WTC11 (cell line): ENCODE data around the gene ADCY5.

Experiments
- ATF2 ChIP-seq: sonication (generic); formaldehyde crosslinking; IDR thresholded peaks from 2 replicates; pipeline ENCODE4 v1.8.1; 2022; ENCODE audit warnings: low read depth, missing genetic modification reagents, borderline replicate concordance
- FOXK1 ChIP-seq: sonication (generic); formaldehyde crosslinking; IDR thresholded peaks from 2 replicates; pipeline ENCODE4 v1.8.0; 2022; ENCODE audit warnings: mild to moderate bottlenecking, moderate library complexity, missing genetic modification reagents
- MAX ChIP-seq: sonication (generic); formaldehyde crosslinking; IDR thresholded peaks from 2 replicates; pipeline ENCODE4 v1.8.0; 2022; ENCODE audit warnings: mild to moderate bottlenecking, missing genetic modification reagents
- NFYB ChIP-seq: sonication (generic); formaldehyde crosslinking; conservative IDR thresholded peaks from 2 replicates; pipeline ENCODE4 v1.8.0; 2022; ENCODE audit warnings: low read depth, missing genetic modification reagents
- NR3C1 ChIP-seq: sonication (generic); formaldehyde crosslinking; conservative IDR thresholded peaks from 2 replicates; pipeline ENCODE4 v1.8.1; 2023; ENCODE audit warnings: low read depth, mild to moderate bottlenecking, missing genetic modification reagents
- SMAD3 ChIP-seq: sonication (generic); formaldehyde crosslinking; IDR thresholded peaks from 2 replicates; pipeline ENCODE4 v1.8.0; 2022; ENCODE audit warnings: missing genetic modification reagents, mild to moderate bottlenecking, borderline replicate concordance
- TEAD4 ChIP-seq: sonication (generic); formaldehyde crosslinking; IDR thresholded peaks from 2 replicates; pipeline ENCODE4 v1.8.0; 2022; ENCODE audit warnings: mild to moderate bottlenecking, missing genetic modification reagents
- ZBTB21 ChIP-seq: sonication (generic); formaldehyde crosslinking; IDR thresholded peaks from 2 replicates; pipeline ENCODE4 v1.8.1; 2023; ENCODE audit warnings: mild to moderate bottlenecking, missing genetic modification reagents, borderline replicate concordance
- ZMAT4 ChIP-seq: fragments of 250-450 bp; sonication (Bioruptor Pico); IDR thresholded peaks from 2 replicates; pipeline ENCODE4 v1.9.0; 2021; ENCODE audit warnings: mild to moderate bottlenecking
- TF ChIP-seq, protein P1 (sequence below): fragments of 200-600 bp; IDR thresholded peaks from 2 replicates; pipeline ENCODE4 v1.8.0; 2022; ENCODE audit warnings: antibody characterized with exemption
- TF ChIP-seq, protein P2 (sequence below): sonication (generic); formaldehyde crosslinking; conservative IDR thresholded peaks from 2 replicates; pipeline ENCODE4 v1.8.1; 2022; ENCODE audit warnings: mild to moderate bottlenecking, missing genetic modification reagents

GRCh38 chr3:123353227-123353849, 95.6 kb downstream of the ADCY5 start:
- TF ChIP-seq, protein P1, sequence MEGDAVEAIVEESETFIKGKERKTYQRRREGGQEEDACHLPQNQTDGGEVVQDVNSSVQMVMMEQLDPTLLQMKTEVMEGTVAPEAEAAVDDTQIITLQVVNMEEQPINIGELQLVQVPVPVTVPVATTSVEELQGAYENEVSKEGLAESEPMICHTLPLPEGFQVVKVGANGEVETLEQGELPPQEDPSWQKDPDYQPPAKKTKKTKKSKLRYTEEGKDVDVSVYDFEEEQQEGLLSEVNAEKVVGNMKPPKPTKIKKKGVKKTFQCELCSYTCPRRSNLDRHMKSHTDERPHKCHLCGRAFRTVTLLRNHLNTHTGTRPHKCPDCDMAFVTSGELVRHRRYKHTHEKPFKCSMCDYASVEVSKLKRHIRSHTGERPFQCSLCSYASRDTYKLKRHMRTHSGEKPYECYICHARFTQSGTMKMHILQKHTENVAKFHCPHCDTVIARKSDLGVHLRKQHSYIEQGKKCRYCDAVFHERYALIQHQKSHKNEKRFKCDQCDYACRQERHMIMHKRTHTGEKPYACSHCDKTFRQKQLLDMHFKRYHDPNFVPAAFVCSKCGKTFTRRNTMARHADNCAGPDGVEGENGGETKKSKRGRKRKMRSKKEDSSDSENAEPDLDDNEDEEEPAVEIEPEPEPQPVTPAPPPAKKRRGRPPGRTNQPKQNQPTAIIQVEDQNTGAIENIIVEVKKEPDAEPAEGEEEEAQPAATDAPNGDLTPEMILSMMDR = no peak
- TF ChIP-seq MAX (CRISPR knock-in tag) (no peak), ZMAT4 (CRISPR knock-in tag) (no peak), ATF2 (CRISPR knock-in tag) (no peak), TEAD4 (CRISPR knock-in tag) (no peak), SMAD3 (CRISPR knock-in tag) (no peak), NR3C1 (CRISPR knock-in tag) (no peak), NFYB (CRISPR knock-in tag) (no peak), ZBTB21 (no peak), FOXK1 (CRISPR knock-in tag) (no peak)
- TF ChIP-seq, protein P2, sequence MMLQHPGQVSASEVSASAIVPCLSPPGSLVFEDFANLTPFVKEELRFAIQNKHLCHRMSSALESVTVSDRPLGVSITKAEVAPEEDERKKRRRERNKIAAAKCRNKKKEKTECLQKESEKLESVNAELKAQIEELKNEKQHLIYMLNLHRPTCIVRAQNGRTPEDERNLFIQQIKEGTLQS (CRISPR knock-in tag) = no peak
